Ovary (tissue), 3 donors: ENCODE data around the gene TPX2.

Source experiments
- CTCF ChIP-seq, 3 donors: fragments of 450-650 bp in 2 of 3; fragments of 200-600 bp in 1 of 3; IDR thresholded peaks; one replicate each; pipeline versions ENCODE4 v1.5.1 to v1.8.0; 2016 to 2022; ENCODE audit warnings: antibody characterized with exemption in 3 of 3, mild to moderate bottlenecking in 1 of 3
- EP300 ChIP-seq: sonication (generic); formaldehyde crosslinking; IDR thresholded peaks from one replicate; pipeline ENCODE4 v1.6.1; 2017; ENCODE audit warnings: antibody characterized with exemption
- POLR2A ChIP-seq: fragments of 450-650 bp; IDR thresholded peaks from one replicate; pipeline ENCODE4 v1.6.1; 2017; ENCODE audit warnings: antibody characterized with exemption, mild to moderate bottlenecking, moderate library complexity
- donor health status: DM: no; HTN: no; CAD: no.

DNA sequence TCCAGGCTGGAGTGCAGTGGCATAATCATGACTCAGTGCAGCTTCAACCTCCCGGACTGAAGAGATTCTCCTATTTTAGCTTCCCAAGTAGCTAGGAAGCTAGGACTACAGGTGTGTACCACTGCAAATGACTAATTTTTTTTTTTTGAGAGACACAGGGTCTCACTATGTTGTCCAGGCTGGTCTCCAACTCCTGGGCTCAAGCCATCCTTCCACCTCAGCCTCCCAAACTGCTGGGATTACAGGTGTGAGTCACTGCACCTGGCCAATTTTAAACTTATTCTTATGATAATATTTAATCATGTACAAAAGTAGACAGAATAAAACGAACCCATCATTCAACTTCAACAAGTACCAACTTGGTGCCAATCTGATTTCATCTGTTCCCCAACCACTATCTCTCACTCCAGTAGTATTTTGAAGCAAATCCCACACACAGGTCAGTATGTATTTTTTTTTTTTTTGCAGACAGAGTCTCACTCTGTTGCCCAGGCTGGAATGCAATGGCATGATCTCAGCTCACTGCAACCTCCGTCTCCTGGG, 48.9 kb upstream of the TPX2 start:
- no peak for TF ChIP-seq CTCF (IDR thresholded peaks at IDR 0.05)
- no peak for TF ChIP-seq POLR2A
- TF ChIP-seq EP300: no peak
